Left renal pelvis (tissue), 4 donors: ENCODE measurements around the gene KIF15. TPM values are rescaled to one million over a fixed set of nuclear protein-coding genes. Genes with fewer than 3 reads are reported as not detected.
"Not testable (repeated sequence)": the region's sequence is repeated elsewhere in the genome, so short reads cannot be mapped to it uniquely, and the experiment has no call there.

Experiments
- DNase-seq, 4 donors: peaks; one replicate each; pipeline ENCODE4 v3.0.0-alpha.2; 2013; ENCODE audit warnings: low read depth in 4 of 4, low spot score in 3 of 4
- polyA plus RNA-seq, 4 donors: library from polyadenylated mRNA; unstranded; fragments of 120-200 nt; gene quantifications; one replicate each; pipeline ENCODE4 v1.2.1, GENCODE V29; 2013; ENCODE audit not compliant: insufficient read length in 4 of 4

KIF15 gene
- polyA plus RNA-seq, 4 donors, result 20.8 to 27.2 (median 25.0) TPM

DNA sequence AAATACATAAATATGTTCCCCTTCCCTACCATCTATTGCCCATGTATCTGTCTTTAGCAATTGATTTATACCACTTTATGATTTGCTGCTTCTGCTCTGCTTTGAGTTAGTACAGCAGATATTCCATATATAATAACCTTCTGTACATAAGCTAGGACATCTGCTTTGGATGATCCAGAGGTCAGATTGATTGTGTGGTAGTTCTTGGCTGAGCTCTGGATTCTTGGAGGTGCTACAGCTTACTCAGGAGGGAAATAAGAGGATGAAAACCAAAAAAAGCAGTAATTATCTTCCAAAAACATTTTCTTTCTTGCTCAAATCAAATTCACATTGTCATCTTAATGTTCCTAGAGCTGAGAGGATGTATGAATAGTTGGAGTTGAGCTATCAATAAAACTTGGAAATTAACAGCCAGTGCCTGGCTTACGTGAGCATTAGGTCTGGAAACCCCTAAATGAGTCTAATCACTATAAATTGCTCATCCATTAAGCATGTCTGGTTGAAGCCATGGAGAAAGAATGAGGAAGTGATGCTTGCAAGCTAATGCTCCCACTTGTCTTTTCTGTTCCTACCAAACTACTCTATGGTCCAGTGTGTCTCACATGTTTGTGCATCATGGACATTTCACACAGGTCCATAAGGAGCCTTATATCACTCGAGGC is 63.8 kb downstream of the KIF15 start:
- DNase-seq, result no peak

DNA sequence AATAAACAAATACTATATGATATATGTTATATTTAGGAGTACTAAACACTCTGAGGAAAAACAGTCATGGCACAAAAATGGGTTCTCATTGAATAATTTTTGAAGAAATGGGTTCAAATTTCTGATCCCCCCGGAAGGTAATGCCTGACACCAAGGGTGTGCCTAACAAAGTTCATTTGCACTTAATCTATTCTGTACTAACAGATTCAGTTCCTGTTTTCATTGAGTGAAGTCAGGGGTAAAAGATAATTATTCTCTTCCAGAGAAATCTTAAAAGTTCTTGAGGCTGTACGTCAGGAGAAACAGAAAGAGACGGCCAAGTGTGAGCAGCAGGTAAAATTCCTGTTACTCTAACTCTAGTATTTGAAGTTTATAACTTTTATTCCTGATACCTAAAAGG is 65.6 kb downstream of the KIF15 start:
- no peak for DNase-seq

GRCh38 chr3:44831232-44831631 is 69.6 kb downstream of the KIF15 start:
- no peak for DNase-seq

DNA sequence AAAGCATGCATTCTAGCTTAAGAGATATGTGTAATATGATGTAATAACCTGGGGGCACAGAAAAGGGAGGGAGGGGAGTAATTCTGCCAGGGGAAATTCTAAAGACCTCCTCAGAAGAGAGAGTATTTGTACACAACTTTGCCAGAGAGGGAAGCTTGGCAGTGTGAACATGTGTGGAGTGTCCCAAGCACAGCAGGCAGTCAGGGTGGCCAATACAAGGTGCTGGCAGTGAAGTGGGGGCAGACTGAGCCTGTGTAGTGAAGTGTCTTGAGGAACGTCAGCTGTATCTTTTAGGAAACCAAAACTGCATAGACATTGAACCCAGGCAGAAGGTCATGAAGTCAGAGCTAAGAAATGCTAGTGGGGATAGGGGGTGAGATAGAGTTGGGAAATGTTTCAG is 70.4 kb downstream of the KIF15 start:
- DNase-seq, result no peak

DNA sequence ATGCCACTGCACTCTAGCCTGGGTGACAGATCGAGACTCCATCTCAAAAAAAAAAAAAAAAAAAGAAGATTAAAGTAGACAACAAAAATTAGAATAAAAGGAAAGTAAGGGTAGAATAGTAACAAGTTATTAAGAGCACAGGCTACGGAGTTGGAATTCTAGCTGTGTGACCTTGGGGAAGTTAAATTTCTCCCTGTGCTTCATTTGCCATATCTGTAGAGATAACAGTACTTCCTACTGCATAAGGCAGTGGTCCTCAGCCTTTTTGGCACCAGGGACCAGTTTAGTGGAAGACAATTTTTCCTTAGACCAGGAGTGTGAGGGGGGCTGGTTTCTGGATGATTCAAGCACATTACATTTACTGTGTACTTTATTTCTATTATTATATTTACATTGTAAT is 71.4 kb downstream of the KIF15 start:
- no peak for DNase-seq

DNA sequence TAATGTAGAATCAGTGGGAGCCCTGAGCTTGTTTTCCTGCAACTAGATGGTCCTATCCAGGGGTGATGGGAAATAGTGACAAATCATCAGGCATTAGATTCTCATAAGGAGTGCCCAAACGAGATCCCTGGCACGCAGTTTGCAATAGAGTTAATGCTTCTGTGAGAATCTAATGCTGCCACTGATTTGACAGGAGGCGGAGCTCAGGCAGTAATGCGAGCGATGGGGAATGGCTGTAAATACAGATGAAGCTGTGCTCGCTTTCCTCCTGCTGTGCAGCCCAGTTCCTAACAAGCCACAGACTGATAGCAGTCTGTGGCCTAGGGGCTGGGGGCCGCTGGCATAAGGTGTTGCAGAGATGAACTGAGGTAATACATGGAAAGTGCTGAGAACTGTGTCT is 71.8 kb downstream of the KIF15 start:
- DNase-seq, result no peak

DNA sequence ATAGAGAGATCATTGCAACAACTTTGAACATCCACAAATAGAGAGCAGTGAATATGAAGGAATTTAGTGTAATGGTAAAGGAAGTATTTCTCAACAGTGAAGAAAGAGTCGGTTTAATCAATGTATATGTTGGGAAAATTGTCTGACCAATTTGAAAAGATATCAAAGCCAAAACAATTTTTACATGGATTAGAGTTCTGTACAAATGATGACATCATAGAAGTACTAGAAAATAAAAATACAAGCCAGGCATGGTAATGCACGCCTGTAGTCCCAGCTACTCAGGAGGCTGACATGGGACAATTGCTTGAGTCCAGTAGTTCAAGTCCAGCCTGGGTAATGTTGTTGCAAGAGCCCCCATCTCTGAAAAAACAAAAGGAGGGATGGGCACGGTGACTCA is 74.1 kb downstream of the KIF15 start:
- DNase-seq, result no peak

- DNase-seq, result no peak
Observed at GRCh38 chr3:44842376-44842775, 80.8 kb downstream of the KIF15 start.

DNA sequence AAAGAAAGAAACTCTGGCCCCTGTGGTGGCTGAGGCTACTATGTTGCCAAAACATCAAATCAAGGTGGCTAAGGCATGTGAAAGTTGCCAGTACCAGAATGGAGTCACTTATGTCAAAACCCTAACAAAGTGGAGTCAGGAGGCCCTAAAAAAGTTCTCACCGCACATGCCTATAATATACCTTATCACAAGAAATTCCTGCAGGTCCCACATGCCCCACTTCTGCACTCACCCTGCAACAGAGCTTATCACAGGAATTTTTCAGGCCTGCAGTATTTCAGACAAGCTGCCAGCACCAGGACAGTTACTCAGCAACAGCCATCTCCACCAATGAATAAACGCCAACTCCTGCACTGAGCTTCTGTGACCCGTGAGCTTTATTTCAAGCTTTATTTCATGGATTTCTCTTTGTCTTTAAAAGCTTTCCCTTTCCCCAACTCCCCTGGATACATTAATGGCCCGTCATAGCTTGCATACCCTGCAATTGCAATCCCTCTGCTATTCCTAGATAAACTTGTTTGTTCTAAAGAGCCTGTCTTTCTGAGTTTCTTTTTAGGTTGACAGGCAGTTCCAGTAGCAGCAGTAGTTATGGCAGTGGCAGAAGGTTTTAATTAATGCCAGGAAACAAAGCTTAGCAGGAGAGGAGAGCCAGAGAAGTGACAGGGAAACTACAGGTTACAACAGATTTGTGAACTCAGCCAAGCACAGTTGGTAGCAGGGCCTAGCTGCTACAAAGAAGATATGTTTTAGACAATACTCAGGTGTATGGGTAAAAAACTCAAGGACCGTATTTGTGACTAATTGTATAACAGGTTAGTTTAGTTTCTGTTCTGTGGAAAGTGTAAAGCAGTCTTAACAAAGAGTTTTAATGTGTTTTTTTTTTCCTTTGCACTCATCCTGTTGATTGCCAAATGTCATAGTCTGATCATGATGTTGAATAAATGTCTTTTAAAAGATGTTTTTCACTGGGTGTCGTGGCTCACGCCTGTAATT is 84.2 kb downstream of the KIF15 start:
- no peak for DNase-seq

DNA sequence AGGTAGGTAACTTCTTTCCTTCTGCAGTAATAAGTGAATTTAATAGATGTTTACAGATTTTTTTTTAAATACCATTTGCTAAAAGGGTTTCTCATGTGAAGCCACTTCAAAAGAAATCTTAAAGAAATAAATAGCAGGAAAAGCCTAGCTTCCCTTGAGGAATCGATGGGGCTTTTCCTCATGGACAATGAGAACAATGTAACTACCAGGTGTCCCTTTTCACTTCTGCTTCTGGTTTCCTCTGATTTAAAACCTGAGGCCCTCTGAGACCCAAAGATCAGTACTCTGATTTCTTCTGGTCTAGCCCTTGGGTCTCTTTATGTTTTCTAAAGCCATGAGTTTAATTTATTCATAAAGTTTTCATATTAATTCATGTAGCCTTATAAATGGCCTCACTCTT is 87.0 kb downstream of the KIF15 start:
- DNase-seq, result no peak

DNA sequence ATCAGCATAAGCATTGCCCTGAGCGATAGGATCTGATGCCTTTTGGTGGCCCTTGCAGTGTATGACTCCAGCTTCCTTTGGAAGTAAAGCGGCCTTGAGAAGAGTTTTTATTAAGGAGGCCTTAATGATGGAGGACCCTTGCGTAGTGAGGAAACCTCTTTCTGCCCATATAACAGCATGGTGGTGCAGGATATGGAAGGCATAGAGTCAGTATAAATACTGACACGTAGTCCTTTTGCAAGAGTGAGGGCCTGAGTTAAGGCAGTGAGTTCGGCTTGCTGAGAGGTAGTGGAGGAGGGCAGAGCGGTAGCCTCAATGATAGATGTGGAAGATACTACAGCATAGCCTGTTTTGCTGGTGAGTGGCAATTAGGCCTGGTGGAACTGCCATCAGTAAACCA is 95.1 kb downstream of the KIF15 start:
- DNase-seq, result not testable (repeated sequence)

DNA sequence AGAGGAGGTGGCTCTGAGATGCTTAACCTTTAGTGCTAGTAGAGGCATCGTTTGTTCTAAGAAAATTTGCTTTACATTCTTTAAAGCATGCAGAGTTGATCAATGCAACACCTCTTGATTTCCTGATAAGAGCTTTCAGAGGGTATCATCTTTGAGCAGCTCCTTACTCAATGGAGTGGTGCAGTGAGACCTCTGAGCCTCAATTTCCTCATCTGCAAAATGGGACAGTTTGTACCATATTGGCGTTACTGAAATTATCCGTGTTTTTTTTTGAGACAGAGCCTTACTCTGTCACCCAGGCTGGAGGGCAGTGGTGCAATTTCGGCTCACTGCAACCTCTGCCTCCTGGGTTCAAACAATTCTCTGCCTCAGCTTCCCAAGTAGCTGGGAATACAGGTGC is 98.5 kb downstream of the KIF15 start:
- DNase-seq, result no peak

DNA sequence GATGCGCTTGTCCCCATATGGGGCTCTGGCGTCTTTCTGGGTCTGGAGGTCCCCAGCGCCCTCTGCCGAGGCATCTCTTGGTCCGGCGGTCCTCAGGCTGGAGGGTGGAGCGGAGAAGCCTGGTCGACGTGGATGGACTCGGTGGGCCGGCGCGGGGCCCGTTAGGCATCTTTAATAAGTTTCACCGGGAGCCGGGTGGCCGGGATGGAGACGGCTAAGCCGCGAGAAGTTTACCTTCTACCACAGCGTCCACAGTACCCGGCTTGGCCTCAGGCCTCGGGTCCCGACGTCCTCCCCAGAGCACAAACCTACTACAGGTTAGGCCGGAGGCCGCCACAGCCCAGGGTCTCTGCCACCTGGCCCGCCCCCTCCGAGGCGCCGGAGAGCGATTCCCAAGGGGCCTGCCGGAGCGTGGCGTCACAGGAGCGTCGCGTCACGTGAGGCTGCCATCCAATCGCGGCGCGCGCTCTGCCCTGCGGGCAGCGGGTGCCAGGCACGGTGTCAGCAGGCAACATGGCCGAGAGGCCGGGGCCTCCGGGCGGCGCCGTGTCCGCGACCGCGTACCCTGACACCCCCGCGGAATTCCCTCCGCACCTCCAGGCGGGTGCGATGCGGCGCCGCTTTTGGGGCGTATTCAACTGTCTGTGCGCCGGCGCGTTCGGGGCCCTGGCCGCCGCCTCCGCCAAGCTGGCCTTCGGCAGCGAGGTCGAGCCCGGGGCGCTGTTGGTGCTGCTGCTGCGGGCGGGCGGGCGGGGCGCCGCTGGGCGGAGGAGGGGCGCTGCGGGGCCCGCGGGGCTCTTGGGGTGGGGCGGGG is 100.0 kb downstream of the KIF15 start, which contains the start of gene TMEM42:
Gene TMEM42 (plus strand): TSS at position 501 of the 814 bp plus-strand sequence. CDS start 13 bp downstream, at position 514.
- peak; percentile 79 to 85 (median 84) for DNase-seq

GRCh38 chr3:44862226-44862637 is 100.6 kb downstream of the KIF15 start:
- peak in 2 of 4 donors; percentile 12 to 21 for DNase-seq

DNA sequence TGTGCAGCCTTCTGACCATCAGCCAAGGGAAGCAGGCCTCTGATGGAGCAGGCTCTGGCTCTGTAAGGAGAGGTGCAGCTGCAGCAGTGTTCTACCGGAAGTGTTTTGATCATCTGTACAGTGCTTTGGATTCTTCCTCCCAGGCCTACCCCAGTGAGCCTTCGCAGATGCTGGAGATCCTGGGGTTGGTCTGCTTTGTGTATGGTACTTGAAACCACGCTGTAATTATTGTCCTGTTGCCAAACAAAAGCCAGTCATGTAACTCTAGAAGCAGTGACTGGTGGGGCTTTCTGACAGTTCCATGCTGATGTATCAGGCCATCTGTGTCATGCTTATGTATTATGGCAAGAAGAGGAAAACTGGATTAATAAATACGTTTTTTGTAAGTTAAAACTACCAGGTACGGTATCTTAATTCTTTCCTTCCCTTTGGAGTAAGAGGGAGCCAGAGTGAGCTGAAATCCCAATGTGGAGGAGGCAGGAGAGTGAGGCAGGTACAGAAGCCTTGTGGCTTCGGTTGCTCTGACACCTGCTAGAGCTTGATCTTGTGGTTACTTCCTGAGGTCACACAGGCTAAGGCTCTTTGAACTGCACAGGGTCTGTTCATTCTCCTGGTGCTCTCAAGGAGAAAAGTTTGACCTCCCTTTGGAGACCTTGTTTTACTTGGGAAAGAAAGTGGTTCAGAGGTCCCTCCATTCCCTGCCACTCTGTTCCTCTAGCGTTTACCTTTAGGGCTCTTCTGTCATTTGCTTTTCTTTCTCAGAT is 103.9 kb downstream of the KIF15 start:
- DNase-seq, result no peak

DNA sequence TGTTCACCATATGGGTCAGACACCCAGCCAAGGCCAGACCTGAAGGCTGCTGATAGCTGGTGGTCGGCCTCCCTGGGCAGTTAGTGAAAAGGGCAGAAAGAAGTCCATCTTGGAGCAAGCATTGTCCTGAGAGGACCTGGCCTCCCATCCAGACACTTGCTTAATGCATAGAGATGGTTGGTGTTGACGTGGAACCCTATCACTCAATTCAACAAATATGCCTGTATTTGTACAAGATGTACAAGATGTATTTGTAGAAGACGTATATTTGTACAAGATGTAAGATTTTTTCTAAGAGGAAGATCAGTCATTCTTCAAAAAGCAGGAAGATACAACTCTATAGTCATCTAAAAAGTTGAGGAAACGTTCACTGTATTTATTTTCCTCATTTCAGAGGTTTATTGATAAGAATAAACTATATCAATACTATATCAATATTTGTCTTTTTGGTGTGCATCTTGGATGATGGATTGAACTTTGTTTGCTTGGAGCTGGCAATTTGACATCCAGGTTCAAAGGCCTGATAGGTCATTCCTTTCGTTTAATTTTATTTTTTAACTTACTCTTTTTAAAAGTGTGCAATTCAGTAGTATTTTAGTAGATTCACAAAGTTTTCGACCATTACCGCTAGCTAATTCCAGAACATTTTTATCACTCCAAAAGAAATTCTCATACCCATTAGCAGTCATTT is 106.0 kb downstream of the KIF15 start:
- DNase-seq, result no peak

DNA sequence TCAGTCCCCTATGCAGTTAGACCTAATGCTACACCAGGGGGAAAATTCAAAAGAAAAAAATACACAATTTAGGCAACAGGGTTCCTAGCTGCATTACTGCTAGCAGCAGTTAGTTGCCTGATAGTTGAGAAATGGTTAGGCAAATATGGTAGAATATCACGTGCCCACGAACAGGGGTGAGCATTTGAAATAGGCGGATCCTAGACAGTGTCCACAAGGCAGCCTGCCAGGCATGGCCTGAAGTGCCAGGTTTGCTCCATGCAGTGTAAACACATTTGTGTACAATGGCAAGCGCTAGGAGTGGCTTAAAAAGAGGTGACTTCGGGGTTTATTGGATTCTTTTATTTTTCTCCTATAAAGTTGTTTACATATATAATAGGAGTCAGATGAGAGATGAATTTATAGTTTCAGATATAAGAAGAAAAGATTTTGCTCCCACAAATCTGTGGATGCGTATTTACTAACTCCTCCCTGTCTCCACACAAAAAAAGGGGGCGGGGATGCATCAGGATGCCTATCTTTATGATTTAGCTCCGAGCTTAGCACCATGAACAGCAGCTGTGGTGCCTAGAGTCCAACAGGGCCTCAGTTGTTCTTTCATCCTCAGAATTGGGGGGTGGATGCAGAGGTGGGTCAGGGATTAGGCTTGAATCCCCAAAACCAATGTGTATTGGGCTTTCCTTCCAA is 108.9 kb downstream of the KIF15 start:
- no peak for DNase-seq

- DNase-seq, result no peak
Observed at GRCh38 chr3:44874308-44874707, 112.7 kb downstream of the KIF15 start, which contains the start of gene TGM4. TSS of gene TGM4 (plus strand) at chr3:44874608. CDS start at chr3:44874679, 71 bp downstream.

- no peak for DNase-seq
Observed at GRCh38 chr3:44875596-44875995, 114.0 kb downstream of the KIF15 start.
